GM21515 (cell line): ENCODE data around the gene GJA4.
"Not testable (repeated sequence)": the region's sequence is repeated elsewhere in the genome, so short reads cannot be mapped to it uniquely, and the experiment has no call there.

Source experiments
- ATAC-seq: cut with Tn5 transposase; IDR thresholded peaks from one replicate; pipeline ENCODE4 v1.9.1; 2021; ENCODE audit not compliant: unreplicated experiment

The GJA4 gene

GRCh38 chr1:34787461-34788420 is 5.1 kb upstream of the GJA4 start:
- no peak for ATAC-seq

- no peak for ATAC-seq
Observed at GRCh38 chr1:34790985-34791384, 1.8 kb upstream of the GJA4 start.

GRCh38 chr1:34792424-34792823 is 375 bp upstream of the GJA4 start:
- no peak for ATAC-seq

GRCh38 chr1:34794001-34794789 is 1.4 kb downstream of the GJA4 start:
- no peak for ATAC-seq

GRCh38 chr1:34794790-34795180 is 2.0 kb downstream of the GJA4 start:
- no peak for ATAC-seq

GRCh38 chr1:34795916-34796315 is 3.1 kb downstream of the GJA4 start:
- no peak for ATAC-seq

GRCh38 chr1:34796990-34797389 is 4.2 kb downstream of the GJA4 start:
- ATAC-seq = peak; percentile 59

- no peak for ATAC-seq
Observed at GRCh38 chr1:34800214-34800613, 7.4 kb downstream of the GJA4 start.

GRCh38 chr1:34803770-34804169 is 11.0 kb downstream of the GJA4 start:
- no peak for ATAC-seq

- no peak for ATAC-seq
Observed at GRCh38 chr1:34806396-34806795, 13.6 kb downstream of the GJA4 start.

- no peak for ATAC-seq
Observed at GRCh38 chr1:34808051-34808810, 15.4 kb downstream of the GJA4 start.

- ATAC-seq = not testable (repeated sequence)
Observed at GRCh38 chr1:34810781-34811180, 18.0 kb downstream of the GJA4 start.

GRCh38 chr1:34816332-34816731 is 23.5 kb downstream of the GJA4 start:
- no peak for ATAC-seq

GRCh38 chr1:34816778-34817177 is 24.0 kb downstream of the GJA4 start:
- no peak for ATAC-seq

GRCh38 chr1:34818862-34819261 is 26.1 kb downstream of the GJA4 start:
- ATAC-seq = not testable (repeated sequence)

GRCh38 chr1:34822202-34822601 is 29.4 kb downstream of the GJA4 start:
- ATAC-seq = no peak

GRCh38 chr1:34824817-34825454 is 32.1 kb downstream of the GJA4 start:
- no peak for ATAC-seq

- ATAC-seq = no peak
Observed at GRCh38 chr1:34825455-34826091, 32.8 kb downstream of the GJA4 start.

GRCh38 chr1:34827341-34827941 is 34.6 kb downstream of the GJA4 start:
- ATAC-seq = no peak

- no peak for ATAC-seq
Observed at GRCh38 chr1:34828611-34829010, 35.8 kb downstream of the GJA4 start.
